Stimulated activated naive CD8-positive, alpha-beta T cell treated with anti-CD3 and anti-CD28 coated beads, Interleukin-15, amount 100 ng/mL, for 72 hours (primary cell): ENCODE measurements around the gene DLG5.
A peak's percentile ranks its signal among the peaks of the same experiment; 100 is the strongest.

ENCODE experiments used
- ATAC-seq: fragments of 150-1000 bp; cut with Tn5 transposase; 2 replicates; pipeline ENCODE4 v1.10.0; 2021; ENCODE audit warnings: mild to moderate bottlenecking, moderate library complexity
- DNase-seq, 2 donors: peaks; one replicate each; pipeline ENCODE4 v3.0.0; 2021 to 2022
- H3K27ac Mint-ChIP-seq, 2 donors: one replicate each; pipeline ENCODE4 v1.8.0; 2022; ENCODE audit warnings: mild to moderate bottlenecking in 2 of 2, mixed read lengths in 2 of 2, moderate library complexity in 2 of 2
- H3K27me3 Mint-ChIP-seq: one replicate; pipeline ENCODE4 v1.8.0; 2022; ENCODE audit warnings: mixed read lengths
- H3K4me1 Mint-ChIP-seq: one replicate; pipeline ENCODE4 v1.8.0; 2022; ENCODE audit warnings: mild to moderate bottlenecking, mixed read lengths
- H3K4me3 Mint-ChIP-seq, 2 donors: one replicate each; pipeline ENCODE4 v1.8.0; 2022; ENCODE audit warnings: mild to moderate bottlenecking in 2 of 2, mixed read lengths in 2 of 2, moderate library complexity in 1 of 2
- H3K9me3 Mint-ChIP-seq, 2 donors: one replicate each; pipeline ENCODE4 v1.8.0; 2022; ENCODE audit warnings: mixed read lengths in 2 of 2

The DLG5 gene

DNA sequence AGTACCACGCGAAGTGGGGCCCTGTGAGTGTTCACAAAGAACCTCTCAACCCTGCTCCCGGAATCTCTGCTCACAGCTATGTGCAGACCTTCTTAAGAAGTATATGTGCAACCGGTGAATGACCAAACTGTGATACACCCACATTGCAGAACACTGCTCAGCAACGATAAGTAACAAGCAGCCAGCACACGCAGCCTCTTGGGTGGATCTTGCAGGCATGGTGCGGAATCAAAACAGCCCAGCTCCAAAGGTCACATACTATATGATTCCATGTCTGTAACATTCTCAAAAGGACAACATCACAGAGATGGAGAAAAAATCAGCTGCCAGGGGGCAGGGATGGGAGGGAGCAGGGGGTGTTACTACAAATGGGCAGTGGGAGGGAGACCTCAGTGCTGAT, 101.6 kb downstream of the DLG5 start:
- no peaks in the 10 kb centered on the region for H3K9me3 Mint-ChIP-seq
- no peak overlapping the region for H3K27ac Mint-ChIP-seq
- DNase-seq (no peak), ATAC-seq (no peak)
- H3K27me3 Mint-ChIP-seq: no peaks in the 10 kb centered on the region
- peaks cover 20% of the 10 kb centered on the region for H3K4me1 Mint-ChIP-seq
- no peak overlapping the region for H3K4me3 Mint-ChIP-seq

GRCh38 chr10:77823811-77824542, 102.6 kb downstream of the DLG5 start:
- Mint-ChIP-seq H3K9me3 (no peaks in the 10 kb centered on the region), H3K27me3 (no peaks in the 10 kb centered on the region), H3K4me1 (peaks cover 20% of the 10 kb centered on the region), H3K27ac (peak overlapping the region in 1 of 2 donors; percentile 71), H3K4me3 (no peak overlapping the region)
- DNase-seq: no peak
- ATAC-seq: no peak

- Mint-ChIP-seq H3K27me3 (no peaks in the 10 kb centered on the region), H3K9me3 (no peaks in the 10 kb centered on the region), H3K27ac (no peak overlapping the region), H3K4me1 (peaks cover 14% of the 10 kb centered on the region), H3K4me3 (no peak overlapping the region)
- ATAC-seq: no peak
- DNase-seq: no peak
Measured at GRCh38 chr10:77821551-77821950, 105.0 kb downstream of the DLG5 start.

- peaks cover 14% of the 10 kb centered on the region for H3K4me1 Mint-ChIP-seq
- DNase-seq: no peak
- H3K9me3 Mint-ChIP-seq: no peaks in the 10 kb centered on the region
- no peaks in the 10 kb centered on the region for H3K27me3 Mint-ChIP-seq
- H3K4me3 Mint-ChIP-seq: no peak overlapping the region
- H3K27ac Mint-ChIP-seq: no peak overlapping the region
- no peak for ATAC-seq
Measured at GRCh38 chr10:77821036-77821435, 105.5 kb downstream of the DLG5 start.

GRCh38 chr10:77820349-77820748, 106.2 kb downstream of the DLG5 start:
- Mint-ChIP-seq H3K27me3 (no peaks in the 10 kb centered on the region), H3K9me3 (no peaks in the 10 kb centered on the region), H3K27ac (peak overlapping the region; percentile 71 to 76), H3K4me3 (no peak overlapping the region), H3K4me1 (peaks cover 14% of the 10 kb centered on the region)
- ATAC-seq (peak; percentile 29), DNase-seq (no peak)

- Mint-ChIP-seq H3K27ac (no peak overlapping the region), H3K27me3 (no peaks in the 10 kb centered on the region), H3K9me3 (no peaks in the 10 kb centered on the region), H3K4me3 (no peak overlapping the region), H3K4me1 (peaks cover 14% of the 10 kb centered on the region)
- ATAC-seq (no peak), DNase-seq (no peak)
Measured at GRCh38 chr10:77819210-77820112, 107.1 kb downstream of the DLG5 start.

DNA sequence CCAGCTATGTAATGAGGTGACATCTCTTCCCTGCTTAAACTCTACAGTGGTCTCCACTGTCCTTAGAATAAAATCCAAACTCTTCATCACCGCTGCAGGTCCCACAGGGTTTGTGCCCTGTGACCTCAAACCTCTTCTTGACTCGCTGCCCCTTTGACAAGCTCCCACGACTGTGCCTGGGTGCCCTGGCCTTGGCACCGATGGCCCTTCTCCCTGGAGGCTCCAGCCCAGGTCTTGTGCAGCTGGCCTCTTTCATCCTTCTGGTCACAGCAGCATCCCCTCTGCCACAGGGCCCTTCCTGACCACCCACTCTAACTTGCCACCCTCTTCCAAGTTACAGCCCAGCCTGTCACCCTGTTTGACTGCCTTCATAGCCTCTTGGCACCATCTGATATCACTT, 108.2 kb downstream of the DLG5 start:
- no peak for ATAC-seq
- no peak for DNase-seq
- Mint-ChIP-seq H3K4me3 (no peak overlapping the region), H3K9me3 (no peaks in the 10 kb centered on the region), H3K27me3 (no peaks in the 10 kb centered on the region), H3K4me1 (peaks cover 14% of the 10 kb centered on the region), H3K27ac (no peak overlapping the region)

GRCh38 chr10:77817541-77817940, 109.0 kb downstream of the DLG5 start:
- H3K9me3 Mint-ChIP-seq: no peaks in the 10 kb centered on the region
- no peak overlapping the region for H3K4me3 Mint-ChIP-seq
- no peak for ATAC-seq
- H3K27me3 Mint-ChIP-seq: no peaks in the 10 kb centered on the region
- H3K27ac Mint-ChIP-seq: no peak overlapping the region
- peaks cover 14% of the 10 kb centered on the region for H3K4me1 Mint-ChIP-seq
- DNase-seq: no peak

- Mint-ChIP-seq H3K9me3 (no peaks in the 10 kb centered on the region), H3K27ac (no peak overlapping the region), H3K27me3 (no peaks in the 10 kb centered on the region), H3K4me3 (no peak overlapping the region), H3K4me1 (peaks cover 14% of the 10 kb centered on the region)
- ATAC-seq (no peak), DNase-seq (no peak)
Measured at GRCh38 chr10:77816311-77816710, 110.2 kb downstream of the DLG5 start.

GRCh38 chr10:77812741-77813140, 113.8 kb downstream of the DLG5 start:
- Mint-ChIP-seq H3K9me3 (no peaks in the 10 kb centered on the region), H3K4me3 (no peak overlapping the region), H3K4me1 (no peaks in the 10 kb centered on the region), H3K27me3 (no peaks in the 10 kb centered on the region), H3K27ac (no peak overlapping the region)
- DNase-seq (no peak), ATAC-seq (no peak)

- peak; percentile 26 for ATAC-seq
- H3K9me3 Mint-ChIP-seq: no peaks in the 10 kb centered on the region
Measured at GRCh38 chr10:77811831-77812430, 114.6 kb downstream of the DLG5 start.

GRCh38 chr10:77810446-77811335, 115.9 kb downstream of the DLG5 start:
- Mint-ChIP-seq H3K27me3 (peaks cover 6% of the 10 kb centered on the region), H3K4me3 (peak overlapping the region in 1 of 2 donors; percentile 8), H3K9me3 (no peaks in the 10 kb centered on the region), H3K4me1 (no peaks in the 10 kb centered on the region), H3K27ac (peak overlapping the region in 1 of 2 donors; percentile 40)
- no peak for DNase-seq
- peak; percentile 29 for ATAC-seq

More at GRCh38 chr10:77811831-77812430, 114.6 kb downstream of the DLG5 start:
- Mint-ChIP-seq H3K4me3 (no peak overlapping the region), H3K4me1 (no peaks in the 10 kb centered on the region), H3K27ac (no peak overlapping the region), H3K27me3 (no peaks in the 10 kb centered on the region)
- DNase-seq: no peak

DNA sequence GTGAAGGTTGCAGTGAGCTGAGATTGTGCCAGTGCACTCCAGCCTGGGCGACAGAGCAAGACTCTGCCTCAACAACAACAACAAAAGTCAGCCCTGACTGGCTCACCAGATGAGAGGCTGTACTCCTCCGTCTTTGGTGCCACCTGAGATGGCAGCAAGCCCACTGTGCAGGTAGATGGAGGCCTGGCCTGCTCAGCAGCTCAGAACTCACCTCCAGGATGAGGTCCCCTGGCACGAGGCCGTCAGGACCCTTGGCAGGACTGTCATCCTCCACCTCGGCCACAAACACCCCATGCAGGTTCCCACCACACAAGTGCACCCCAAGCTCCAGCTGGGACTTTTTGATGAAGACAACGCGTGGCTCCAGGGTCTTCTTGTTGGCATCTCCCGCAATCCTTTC, 117.2 kb downstream of the DLG5 start:
- DNase-seq (no peak), ATAC-seq (no peak)
- Mint-ChIP-seq H3K4me1 (no peaks in the 10 kb centered on the region), H3K27ac (no peak overlapping the region), H3K9me3 (no peaks in the 10 kb centered on the region), H3K27me3 (peaks cover 7% of the 10 kb centered on the region), H3K4me3 (no peak overlapping the region)

- no peaks in the 10 kb centered on the region for H3K4me1 Mint-ChIP-seq
- no peak overlapping the region for H3K4me3 Mint-ChIP-seq
- peaks cover 20% of the 10 kb centered on the region for H3K27me3 Mint-ChIP-seq
- ATAC-seq: no peak
- no peak overlapping the region for H3K27ac Mint-ChIP-seq
- no peaks in the 10 kb centered on the region for H3K9me3 Mint-ChIP-seq
- DNase-seq: no peak
Measured at GRCh38 chr10:77807706-77808105, 118.8 kb downstream of the DLG5 start.

- ATAC-seq: no peak
- peaks cover 8% of the 10 kb centered on the region for H3K4me1 Mint-ChIP-seq
- no peaks in the 10 kb centered on the region for H3K9me3 Mint-ChIP-seq
- no peak overlapping the region for H3K4me3 Mint-ChIP-seq
- peaks cover 31% of the 10 kb centered on the region for H3K27me3 Mint-ChIP-seq
- H3K27ac Mint-ChIP-seq: no peak overlapping the region
- DNase-seq: no peak
Measured at GRCh38 chr10:77806511-77807157, 119.9 kb downstream of the DLG5 start.
